Activated CD8-positive, alpha-beta memory T cell treated with anti-CD3 and anti-CD28 coated beads for 1 hour (primary cell): ENCODE results near the gene PDHX.
"Not testable (repeated sequence)": the region's sequence is repeated elsewhere in the genome, so short reads cannot be mapped to it uniquely, and the experiment has no call there.

ENCODE experiments used
- DNase-seq, 2 donors: peaks; one replicate each; pipeline ENCODE4 v3.0.0-alpha.2; 2020; ENCODE audit warnings: low read depth in 1 of 2; ENCODE audit errors: extremely low read depth in 1 of 2

Gene PDHX

DNA sequence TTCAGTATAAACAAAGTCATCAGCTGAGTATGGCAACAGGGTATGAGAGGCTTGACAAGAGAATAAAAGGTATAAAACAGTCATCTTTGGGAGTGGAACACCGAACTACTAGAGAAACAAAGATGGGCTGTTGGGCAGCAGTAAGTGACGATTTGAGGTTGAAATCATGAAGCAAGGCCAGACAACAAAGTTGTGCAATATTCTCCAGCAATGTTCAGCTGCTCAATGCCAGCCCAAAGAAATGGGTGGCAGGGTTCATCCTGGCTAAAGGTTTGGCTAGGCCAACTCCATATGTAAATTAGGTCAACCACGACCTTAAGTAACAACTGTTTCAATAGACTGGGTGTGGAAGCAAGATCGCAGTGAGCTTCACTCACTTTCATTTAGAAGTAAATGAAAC is 6.5 kb upstream of the PDHX start:
- no peak for DNase-seq

DNA sequence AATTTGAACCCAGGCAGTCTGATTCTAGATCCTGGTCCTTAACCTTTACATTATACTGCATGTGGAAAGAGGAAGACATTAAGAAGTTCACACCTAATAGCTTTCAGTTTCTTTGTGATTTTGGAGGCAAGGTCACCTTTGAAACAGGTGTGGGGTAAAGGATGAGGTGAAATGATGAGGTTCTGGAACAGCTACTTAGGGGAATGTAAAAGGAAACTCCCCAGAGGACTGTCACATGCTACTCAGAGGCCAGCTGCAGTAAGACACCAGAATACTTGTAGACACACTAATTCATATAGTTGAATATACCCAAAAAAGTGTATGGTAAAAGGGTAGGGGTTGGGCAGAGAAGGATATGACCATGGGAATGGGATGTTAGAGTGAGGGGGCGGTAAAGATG is 5.6 kb upstream of the PDHX start:
- no peak for DNase-seq

DNA sequence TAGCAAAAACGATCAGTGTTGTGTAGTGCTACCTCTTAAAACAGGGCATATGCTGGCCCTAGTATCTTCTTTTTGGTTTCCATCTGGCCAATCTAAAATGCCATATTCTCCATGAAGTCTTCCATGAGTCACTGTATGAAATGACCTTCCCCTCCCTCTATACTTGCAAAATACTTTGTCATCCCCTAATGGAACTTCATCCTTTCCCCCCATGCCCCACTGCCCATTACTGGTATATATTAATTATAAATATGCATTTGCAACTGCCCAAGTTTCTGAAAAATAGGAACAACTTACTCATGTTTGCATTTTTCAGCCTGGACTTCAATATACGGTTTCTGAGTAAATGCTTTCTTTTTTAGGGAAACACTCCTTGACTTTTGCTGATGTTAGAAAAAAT is 4.7 kb upstream of the PDHX start:
- DNase-seq: no peak

DNA sequence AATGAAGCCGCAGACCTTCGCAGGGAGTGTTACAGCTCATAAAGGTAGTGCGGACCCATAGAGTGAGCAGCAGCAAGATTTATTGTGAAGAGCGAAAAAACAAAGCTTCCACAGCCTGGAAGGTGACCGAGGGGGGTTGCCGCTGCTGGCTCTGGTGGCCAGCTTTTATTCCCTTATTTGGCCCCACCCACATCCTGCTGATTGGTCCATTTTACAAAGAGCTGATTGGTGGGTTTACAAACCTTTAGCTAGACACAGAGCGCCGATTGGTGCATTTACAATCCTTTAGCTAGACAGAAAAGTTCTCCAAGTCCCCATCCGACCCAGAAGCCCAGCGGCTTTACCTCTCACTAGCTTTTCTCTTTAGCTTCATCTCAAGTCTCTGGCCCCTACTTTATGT is 2.9 kb upstream of the PDHX start:
- DNase-seq: not testable (repeated sequence)

DNA sequence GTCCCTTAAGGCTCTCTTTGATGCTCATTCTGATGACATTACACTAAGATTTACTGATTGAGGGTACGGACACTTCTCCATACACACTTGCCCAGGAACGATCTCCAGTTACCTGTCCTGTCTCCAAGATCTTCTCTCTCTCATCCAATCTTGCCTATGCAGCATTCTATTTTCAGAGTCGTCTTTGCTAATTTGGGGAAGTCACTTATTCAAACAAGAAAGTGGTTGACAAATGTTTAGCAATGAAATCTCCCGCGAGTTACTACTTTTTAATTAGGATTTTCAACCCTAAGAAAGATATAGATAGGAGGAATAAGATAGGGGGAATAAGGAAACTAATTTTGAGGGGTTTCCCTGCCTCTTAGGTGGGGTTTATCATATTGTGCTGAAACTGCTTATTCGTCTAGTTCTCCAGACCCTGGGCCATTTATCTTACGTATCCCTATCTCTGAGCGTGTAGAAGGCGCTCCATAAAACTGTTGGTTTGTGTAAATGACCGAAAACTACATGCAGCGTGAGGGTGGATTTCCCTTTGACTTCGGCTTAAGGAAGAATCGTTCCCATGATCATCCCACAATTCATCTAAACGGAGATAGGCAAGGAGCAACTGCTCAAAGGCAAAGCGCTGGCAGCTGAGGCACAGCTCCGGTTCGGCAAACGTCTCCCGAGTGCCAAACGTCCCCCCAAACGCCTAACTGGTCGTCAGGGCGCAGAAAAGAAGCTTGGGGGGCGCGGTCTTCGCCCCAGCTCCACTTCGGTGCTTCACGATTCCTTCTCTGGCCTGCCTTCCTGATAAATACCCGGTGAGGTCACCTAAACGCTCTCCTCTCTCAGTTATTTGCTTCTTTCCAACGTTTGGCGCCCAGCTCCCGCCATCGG is 1.0 kb upstream of the PDHX start:
- DNase-seq: no peak

DNA sequence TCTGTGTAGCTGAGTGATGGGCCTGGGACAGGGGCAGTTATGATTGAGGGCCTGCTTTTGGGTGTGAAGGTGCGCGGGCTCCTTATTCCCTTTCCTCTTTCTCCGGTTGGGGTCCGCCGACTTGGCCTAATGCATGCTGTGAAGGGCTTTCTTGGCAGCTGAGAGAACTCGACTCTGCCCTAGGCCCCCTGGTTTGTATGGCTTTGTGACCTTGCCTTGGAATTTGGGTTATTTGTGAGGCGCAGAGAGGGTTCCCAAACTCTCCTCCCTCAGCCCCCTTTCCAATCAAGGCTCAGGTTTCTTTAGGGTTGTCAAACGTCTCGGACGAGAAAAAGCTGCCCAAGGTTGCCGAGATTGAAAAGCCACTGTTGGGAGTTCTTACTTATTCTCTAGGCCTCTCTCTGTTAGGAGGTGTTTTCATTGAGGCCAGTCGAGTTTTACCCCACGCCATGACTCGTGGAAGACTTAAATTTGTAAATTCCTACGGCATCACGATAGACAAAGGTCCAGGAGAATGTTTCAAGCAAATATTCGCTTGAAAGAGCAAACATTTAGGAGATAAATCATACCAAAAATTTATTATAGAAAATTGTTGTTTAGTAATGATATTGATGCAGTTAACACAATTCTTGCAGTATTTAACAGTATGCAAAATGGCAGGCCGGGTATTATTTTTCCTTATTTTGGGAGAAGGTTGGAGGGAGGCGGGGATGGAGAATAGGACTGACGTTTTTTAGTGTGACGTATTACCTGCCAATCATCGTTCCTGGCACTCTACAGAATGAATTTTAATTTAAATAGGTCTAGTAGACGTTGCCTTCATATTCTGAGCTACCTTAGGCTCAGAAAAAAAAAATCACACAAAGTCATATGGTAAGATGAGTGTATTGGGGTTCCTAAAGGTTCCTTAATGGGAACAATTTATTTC is 689 bp downstream of the PDHX start:
- no peak for DNase-seq

DNA sequence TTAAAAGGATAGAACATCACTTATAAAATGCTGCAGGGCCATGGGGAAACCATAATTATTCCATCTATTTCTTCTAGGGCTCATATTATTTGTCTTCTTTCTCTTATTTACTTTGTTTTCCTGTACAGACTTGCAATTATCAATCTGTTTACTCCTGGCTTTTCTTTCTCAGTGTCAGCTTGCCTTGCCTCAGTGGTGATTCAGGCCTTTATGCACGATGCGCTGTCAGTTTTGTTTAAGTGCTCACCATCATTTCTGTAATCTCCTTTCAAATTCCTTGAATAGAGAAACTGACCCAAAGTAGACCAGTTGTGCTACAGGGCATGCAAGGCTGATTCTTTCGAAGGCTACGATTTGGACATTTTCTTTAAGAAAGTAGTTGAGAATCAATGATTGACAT is 4.7 kb downstream of the PDHX start:
- no peak for DNase-seq

DNA sequence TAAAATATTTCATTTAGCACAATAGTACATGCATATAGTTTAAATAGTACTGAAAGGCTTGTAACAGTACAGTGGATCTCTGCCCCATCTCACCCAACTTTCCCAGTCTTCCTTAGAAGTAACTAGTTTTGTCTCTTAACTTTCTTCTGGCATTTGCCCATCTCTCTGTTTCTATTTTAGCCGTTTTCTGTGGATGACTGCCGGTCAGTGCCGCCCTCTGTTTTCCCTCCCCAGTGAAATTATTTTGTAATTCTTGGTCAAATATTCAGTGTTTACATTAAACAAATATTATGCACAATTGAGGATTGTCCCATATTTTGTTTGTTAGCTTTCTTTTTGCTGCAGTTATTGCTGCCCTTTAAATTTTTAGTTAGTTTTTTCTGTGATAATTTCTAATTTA is 8.3 kb downstream of the PDHX start:
- no peak for DNase-seq

DNA sequence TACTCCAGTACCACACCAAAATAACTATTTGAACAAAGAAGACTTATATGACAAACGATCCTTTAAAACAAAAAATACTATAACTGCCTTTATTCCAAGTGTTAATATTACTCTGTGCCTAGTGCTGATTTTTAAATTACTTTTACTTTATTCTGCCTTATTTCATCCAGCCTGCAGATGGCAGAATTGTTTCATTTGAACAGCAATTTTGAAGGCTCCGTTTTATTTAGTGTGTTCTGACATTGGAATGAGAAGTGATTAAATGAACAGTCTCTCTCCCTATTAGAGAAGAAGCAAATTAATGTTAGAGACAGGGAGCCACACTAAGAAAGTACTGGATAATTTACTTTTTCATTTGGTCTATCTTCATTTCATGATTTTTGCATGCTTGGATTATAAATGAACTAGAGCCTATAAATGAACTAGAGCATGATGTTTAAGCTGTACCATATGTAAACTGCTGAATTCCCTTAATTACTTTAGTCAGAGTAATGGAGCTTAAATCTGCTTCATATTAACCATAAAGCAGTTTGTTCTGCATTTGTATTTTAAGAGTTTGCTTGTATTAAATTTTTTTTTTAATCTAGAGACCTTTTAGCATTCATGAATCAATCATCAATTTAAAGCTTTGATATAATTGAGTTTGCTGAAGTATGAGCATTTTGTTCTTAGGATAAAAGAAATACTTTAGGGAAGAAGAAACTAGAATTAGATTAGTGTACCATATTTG is 9.8 kb downstream of the PDHX start:
- no peak for DNase-seq

DNA sequence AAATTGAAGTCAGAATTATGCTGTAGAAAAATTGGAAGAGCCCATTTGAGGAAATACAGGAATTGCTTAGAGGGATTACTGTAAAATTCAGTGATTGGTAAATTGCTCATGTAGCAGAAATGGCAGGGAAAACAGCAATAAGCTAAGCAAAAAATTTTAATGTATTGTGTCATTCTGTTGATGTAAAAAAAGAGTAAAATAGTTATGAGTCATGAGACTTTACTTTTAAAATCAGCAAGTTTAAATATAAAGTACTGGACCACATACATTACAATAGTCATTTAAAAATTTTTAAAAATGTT is 10.4 kb downstream of the PDHX start:
- no peak for DNase-seq

DNA sequence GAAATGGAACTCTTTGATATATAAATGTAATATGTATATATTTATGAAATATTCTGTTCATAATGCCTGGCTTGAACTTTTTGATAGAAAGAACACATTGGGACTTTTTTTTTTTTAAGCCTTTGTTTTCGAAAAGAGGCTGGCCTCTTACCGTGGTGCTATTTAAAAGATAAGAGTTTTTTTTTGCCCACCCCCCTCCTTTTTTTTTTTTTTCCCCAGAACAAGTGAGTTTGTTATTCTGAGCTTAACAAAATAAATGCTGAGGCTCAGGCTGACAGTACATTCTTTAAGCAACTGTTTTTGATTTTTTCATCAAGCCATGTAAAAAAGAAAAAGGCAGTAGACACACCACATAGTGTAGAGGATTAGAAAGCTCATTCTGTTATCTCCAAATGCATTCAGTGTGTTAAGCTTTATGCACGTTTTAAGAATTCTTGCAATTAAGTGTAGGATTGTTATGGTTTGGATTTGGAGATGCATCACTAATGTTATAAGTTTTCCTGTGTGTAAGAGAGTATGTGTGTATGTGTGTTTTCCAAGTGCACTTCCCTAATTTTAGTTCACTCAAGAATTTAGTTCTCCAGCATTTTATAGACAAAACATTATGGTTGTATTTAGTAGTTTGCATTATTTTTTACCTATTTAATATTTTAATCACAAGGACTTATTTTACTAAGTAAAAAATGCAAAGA is 12.0 kb downstream of the PDHX start:
- no peak for DNase-seq

DNA sequence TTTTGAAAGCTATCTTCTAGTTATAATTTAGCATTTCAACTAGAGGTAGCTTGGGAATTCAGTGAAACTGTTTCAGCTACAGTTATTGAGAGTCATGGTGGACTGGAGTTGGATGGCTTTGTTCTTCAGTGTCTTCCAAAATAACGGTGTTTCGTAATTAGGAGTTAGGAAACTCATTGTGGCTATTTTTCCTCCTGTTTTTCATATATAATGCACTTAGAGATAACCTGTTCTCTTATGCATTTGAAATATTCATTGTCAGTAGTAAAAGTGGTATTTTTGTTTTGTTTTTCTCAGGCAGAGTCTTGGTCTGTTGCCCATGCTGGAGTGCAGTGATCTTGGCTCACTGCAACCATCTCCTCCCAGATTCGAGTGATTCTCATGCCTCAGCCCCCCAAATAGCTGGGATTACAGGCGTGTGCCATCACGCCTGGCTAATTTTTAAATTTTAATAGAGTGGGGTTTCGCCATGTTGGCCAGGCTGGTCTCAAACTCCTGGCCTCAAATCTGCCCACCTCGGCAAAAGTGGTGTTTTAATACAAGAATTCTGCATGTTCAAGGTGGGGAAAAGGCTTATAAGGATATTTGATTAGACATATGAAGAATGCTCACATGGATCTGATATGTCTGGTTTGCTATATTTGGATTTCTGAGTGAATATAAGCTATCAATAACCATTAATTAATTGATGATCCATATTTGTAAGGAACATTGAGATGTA is 12.7 kb downstream of the PDHX start:
- no peak for DNase-seq

DNA sequence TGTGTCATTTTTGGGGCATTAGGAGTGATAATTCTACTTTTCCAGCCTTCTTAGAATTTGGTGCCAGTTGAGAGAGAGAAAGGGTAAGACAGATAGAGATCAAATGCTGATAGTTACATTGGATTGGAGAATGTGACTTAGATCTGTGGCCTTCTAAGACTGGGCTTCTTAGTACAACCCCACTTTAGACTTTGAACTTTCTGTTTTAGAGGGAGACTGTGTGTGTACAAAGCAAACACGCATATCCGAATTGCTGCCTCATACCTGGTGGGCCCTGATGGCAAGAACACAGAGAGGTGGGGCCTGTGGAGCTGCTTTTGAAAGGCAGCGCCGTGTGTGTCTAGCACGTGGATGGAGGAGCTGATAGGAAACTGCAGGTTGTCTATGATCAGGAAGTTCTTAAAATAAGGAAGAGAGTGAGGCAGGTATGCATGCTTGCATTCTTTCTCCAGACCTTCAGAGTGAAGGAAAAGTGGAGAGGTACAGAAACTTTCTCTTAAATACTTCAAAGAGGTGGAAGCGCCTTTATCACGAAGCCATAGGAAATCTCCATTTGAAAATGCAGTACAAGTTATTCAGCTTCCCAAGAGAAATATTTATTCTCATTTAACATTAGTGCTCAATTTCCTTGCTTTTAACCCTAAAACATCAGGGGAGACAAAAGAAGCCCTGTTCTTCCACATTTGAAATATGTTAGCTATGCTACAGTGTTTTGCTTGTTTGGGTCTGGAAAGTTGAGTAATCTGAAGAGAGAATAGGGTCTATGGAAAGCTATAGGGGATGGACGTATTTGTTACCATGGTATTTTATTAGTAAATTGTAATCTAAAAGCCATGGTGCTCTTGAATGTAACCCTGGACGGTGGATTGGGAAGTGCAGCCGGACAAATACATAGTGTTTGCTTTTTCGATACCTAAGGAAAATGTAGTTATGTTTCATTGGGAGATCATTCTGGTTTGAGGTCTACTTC is 13.7 kb downstream of the PDHX start:
- DNase-seq: no peak

DNA sequence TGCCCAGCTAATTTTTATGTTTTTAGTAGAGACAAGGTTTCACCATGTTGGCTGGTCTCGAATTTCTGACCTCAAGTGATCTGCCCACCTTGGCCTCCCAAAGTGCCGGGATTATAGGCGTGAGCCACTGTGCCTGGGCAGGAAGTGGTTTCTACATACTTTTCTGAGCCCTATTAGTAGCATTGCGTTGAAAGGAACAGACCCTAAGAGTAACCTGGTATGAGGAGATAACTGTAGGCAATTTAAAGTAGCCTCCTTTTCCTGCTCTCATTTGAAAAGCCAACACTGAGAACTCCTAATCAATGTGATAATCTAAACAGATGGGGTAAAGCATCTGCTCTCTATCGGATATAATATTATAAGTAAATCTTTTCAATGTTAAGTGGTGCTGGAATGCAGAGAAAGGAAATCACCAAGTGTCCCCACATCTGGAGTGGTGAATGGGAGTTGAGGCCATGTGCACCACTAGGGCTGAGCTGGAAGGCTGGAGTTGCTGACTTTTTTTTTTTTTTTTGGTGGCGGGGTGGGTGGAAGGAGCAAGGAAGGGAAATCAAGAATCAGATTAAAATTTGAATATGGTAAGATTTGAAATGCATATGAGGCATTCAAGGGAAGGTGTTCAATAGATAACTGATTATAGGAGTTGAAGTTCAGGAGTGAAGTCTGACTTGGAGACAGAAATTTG is 20.7 kb downstream of the PDHX start:
- no peak for DNase-seq

DNA sequence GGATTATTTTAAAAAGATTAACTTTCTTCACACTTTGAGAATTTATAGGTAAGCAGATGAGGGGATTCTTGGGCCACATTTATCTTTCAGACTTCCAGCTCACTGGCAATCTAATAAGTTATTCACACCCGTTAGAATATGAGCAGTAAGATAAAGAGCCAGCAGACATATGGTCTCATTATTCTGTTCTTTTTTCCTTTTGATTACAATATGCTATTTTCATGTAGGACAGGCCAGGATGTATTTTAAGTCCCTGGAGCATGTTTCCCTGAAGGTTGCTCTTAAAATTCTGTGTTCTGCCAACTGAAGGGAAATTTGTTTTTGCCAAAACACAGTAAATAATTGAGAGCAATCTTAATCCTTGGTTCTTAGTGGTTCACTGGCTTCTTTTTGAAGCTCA is 22.2 kb downstream of the PDHX start:
- DNase-seq: no peak

DNA sequence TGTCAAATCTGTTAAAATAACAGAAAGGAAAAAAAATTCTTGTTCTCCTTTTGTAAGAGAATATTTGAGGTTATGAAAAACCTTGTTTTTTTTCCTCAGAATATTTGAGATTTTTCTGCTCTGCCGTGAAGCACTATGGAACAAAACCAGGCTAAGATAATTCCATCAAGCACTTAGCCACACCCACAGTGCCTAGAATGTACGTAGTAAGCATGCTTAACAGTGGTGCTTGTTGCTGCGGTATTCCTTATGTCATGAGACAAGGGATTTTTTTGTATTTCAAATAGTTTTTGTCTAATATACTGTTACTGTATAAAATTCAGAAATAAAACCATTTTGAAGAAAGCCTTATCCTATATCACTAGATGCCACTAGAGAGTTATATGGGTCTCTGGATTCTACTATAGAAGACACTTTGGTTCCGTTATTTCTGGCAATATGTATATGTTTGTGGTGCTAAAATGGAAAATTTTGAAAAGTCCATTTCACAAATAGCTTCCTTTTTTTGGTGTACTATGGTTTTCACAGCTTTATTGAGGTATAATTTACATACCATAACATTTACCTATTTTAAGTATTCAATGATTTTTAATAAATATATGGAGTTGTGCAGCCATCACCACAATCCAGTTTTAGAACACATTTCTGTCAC is 23.7 kb downstream of the PDHX start:
- DNase-seq: no peak

DNA sequence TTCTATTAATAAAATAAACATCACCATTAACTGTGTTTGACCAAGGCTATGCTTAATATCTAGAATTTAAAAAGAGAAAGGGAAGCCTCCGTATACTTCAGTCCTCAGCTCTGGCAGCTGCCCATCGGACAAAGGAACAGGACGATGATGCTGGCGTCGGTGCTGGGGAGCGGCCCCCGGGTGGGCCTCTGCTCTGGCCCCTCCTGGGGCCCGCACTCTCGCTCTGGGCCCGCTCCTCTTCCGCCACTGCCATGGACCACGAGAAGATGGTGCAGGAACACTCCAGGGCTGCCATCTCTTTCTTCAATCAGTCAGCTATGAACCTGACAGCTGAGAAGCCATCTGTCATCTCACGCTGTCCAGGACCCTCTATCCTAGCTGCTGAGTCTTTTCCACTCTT is 25.3 kb downstream of the PDHX start:
- DNase-seq: no peak

DNA sequence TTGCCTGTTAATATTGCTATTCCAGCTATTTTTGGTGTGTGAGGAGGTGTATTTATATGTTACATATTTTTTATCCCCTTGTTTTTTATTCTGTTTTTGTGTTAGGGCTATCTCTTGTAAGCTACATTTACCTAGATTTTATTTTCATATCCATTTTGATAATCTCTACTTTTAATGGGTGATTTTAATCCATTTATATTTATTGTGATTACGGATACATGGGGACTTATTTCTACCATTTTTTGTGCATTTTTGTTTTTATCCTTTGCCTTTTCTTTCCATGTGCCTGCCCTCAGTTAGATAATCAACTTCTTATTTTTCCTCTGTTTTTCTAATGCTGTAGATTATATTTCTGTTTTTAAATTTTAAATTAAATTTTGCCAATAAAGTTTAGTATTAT is 28.3 kb downstream of the PDHX start:
- no peak for DNase-seq
